ENCODE results near the gene TBX1.

DNA sequence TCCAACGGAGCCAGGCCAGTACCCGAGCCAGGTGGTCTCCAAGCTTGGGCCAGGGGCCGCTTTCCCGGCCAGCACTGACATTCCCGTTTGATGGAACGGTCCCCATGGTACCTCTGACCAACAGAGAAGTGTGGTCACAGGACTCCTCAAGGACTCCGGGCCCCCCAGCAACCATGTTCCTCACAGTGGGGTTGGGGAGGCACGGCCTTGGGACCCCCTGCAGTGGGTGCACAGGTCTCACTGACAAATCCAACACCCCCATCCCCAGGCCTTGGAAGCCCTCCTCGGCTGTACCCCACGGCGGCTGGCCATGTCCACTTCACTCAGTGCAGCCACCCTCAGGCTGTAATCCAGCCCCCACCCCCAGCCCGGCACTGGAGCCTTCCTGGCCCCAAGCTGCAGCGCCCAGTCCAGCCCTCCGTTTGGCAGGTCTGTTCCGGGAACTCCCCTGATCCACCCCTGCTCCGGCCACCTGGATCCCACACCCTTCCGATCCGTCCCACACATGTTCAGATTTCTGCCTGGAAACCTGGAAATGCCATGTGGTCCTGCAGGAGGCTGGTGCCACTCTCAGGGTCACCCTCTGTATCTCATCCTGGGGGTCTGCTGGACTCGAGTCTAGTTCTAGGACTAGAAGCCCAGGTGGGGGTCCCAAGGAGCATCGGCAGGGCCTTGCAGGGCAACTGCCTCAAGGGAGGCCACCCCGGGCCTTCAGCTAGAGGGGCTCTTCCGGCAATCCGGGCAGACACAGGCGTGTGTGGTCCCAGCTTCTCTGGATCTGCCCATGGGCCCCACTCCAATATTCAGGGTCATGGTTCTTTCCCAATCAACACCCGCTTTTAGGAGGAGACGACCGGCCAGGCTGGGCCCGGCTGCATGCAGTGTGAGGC is 26.6 kb downstream of the TBX1 start:
- TF ChIP-seq, protein P1, sequence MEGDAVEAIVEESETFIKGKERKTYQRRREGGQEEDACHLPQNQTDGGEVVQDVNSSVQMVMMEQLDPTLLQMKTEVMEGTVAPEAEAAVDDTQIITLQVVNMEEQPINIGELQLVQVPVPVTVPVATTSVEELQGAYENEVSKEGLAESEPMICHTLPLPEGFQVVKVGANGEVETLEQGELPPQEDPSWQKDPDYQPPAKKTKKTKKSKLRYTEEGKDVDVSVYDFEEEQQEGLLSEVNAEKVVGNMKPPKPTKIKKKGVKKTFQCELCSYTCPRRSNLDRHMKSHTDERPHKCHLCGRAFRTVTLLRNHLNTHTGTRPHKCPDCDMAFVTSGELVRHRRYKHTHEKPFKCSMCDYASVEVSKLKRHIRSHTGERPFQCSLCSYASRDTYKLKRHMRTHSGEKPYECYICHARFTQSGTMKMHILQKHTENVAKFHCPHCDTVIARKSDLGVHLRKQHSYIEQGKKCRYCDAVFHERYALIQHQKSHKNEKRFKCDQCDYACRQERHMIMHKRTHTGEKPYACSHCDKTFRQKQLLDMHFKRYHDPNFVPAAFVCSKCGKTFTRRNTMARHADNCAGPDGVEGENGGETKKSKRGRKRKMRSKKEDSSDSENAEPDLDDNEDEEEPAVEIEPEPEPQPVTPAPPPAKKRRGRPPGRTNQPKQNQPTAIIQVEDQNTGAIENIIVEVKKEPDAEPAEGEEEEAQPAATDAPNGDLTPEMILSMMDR (IDR thresholded peaks at IDR 0.05; ENCODE audit: insufficient read depth, low read depth, low read length): no peak
- TF ChIP-seq EZH2 (IDR thresholded peaks at IDR 0.05; ENCODE audit: insufficient read depth, low read length): no peak

Measured in astrocyte (in vitro differentiated cells and primary cell).